GM18868 (cell line): ENCODE results near the gene PTPRD.

Source experiments
- ATAC-seq: cut with Tn5 transposase; IDR thresholded peaks from one replicate; pipeline ENCODE4 v1.9.1; 2021; ENCODE audit warnings: mild to moderate bottlenecking, moderate library complexity; ENCODE audit not compliant: unreplicated experiment

Gene PTPRD

GRCh38 chr9:8760000-8760767 lies 1852.6 kb downstream of the PTPRD start:
- no peak for ATAC-seq

DNA sequence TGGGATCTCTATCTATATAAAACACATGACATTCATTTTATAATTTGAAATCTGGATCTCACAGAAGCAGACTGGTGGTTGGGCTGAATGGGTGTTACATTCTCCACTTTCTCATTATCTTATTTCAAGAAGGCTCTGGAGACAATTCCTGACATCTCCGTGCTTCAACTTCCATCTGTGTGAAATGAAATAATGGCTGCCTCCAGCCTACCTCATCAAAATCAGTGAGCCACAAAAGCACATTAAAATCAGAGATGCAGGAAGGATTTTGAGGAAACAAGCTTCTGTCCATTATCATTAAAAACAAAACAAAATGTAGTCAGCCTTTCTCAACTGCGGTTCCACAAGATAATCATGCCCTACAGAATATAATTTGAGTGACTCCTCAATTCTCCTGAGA lies 1854.9 kb downstream of the PTPRD start:
- no peak for ATAC-seq

- no peak for ATAC-seq
These were observed 1858.1 kb downstream of the PTPRD start for GRCh38 chr9:8754751-8755150.

GRCh38 chr9:8751406-8751930 lies 1861.3 kb downstream of the PTPRD start:
- no peak for ATAC-seq

DNA sequence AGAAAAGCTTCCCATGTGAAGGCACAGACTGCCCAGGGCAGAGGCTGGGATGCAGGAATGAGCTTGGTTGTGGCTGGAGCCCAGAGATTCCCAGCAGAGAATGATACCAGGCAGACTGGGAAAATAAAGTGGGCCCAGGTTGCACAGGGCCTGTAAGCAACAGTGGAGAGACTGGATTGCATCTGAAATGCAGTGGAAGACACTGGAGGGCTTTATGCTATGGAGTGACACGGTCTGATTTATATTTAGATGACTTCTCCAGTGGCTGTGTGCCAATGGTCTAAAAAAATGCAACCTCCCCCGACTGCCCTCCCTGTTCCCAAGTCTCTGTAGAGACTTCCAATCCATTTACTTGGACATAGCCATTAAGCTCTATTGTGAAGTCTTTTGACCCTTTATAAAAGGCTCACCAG lies 1862.2 kb downstream of the PTPRD start:
- no peak for ATAC-seq

DNA sequence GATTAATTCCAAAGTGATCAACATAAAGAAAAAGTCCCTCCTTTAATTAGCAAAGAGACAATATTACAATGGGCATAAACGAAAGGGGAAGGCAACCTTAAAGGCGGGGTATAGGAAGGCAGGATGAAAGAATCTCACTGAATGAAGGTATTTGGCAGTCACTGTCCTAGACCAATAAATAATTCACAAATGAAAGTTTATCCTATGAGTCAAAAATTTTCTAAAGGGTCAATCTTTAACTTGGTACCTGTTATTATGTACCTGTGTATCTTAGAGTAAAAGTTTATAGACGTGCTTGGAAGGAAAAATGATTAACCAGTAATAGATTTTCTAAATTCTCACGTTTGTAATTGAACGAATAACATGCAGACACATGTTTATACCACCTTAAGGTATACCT lies 1867.5 kb downstream of the PTPRD start:
- ATAC-seq, result no peak

DNA sequence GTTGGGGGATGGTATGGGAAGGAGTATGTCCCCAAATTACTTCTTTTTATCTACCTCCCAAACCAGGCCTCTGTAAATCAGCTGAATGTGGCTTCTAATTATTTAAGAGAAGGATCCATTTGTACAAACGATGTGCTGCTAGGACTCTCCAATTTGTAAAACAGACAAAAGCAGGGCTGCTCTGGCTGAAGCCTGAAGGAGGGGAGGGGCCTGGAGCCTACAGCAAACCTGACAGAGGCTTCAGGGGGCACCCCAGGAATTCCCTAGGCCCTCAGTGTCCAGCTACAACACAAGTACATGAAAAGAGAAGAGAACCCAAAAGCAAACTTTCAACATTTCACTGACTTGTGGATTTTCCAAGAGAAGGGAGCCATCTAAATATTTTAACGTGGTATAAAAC lies 1873.9 kb downstream of the PTPRD start:
- ATAC-seq, result no peak

DNA sequence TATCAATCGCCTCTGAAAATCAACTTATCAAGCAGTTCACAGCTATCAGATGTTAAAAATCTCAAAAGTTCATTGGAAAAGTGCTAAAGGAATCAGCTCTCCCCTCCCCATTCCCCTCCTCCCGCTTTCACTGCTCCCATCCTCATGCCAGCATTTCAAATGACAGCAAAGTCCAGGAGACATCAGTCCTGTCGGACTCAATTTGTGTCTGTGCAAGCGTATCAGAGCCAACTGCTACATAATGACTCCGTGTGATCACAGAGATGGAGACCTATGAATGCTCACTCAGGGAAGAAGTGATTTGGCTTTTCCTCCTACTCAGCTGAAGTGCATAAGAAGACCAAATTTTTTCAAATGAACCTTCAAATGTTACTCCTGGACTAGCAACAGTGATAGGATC lies 1876.0 kb downstream of the PTPRD start:
- no peak for ATAC-seq

- no peak for ATAC-seq
These were observed 1878.0 kb downstream of the PTPRD start for GRCh38 chr9:8734760-8735159.

- no peak for ATAC-seq
These were observed 1879.5 kb downstream of the PTPRD start for GRCh38 chr9:8733131-8733954.

- no peak for ATAC-seq
These were observed 1880.3 kb downstream of the PTPRD start for GRCh38 chr9:8732367-8733075.

GRCh38 chr9:8730618-8731017 lies 1882.2 kb downstream of the PTPRD start:
- ATAC-seq, result no peak

- ATAC-seq, result no peak
These were observed 1883.9 kb downstream of the PTPRD start for GRCh38 chr9:8728910-8729309.

DNA sequence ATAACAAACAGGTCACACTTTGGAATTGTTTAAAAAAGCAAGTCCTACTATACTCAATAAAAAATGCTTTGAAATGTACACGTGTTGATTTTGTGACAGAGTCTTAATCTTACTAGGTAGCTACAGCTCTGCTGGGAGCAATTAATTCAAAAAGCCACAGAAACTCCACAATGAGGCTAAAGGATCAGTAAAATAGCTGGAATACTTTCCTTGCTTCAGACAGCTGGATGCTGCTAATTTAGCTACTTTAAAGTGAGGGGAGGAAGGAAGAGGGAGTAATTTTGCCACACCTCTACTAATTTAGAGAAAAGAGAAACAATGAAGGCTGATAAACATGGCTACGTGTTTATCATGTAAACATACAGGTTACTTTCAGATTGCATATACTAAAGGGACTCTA lies 1885.6 kb downstream of the PTPRD start:
- ATAC-seq, result no peak

- no peak for ATAC-seq
These were observed 1886.1 kb downstream of the PTPRD start for GRCh38 chr9:8726692-8727091.

DNA sequence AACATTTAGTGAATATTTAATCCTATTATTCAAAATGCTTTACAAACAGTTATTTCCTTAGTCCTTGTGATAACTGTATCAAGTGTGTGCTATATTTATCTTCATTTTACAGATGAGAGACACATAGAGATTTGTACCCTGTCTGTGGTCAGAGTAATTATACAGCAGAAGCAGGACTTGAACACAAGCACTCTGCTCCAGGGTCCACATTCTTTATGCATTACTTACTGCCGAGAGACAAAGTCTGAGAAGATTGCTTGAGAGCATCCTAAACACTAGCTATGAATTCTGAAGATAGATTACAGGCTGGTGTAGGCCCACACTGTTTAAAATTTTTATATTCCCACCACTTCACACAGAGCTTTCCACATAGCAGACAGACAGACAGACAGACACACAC lies 1887.2 kb downstream of the PTPRD start:
- ATAC-seq, result no peak

- ATAC-seq, result no peak
These were observed 1888.4 kb downstream of the PTPRD start for GRCh38 chr9:8724284-8725018.

DNA sequence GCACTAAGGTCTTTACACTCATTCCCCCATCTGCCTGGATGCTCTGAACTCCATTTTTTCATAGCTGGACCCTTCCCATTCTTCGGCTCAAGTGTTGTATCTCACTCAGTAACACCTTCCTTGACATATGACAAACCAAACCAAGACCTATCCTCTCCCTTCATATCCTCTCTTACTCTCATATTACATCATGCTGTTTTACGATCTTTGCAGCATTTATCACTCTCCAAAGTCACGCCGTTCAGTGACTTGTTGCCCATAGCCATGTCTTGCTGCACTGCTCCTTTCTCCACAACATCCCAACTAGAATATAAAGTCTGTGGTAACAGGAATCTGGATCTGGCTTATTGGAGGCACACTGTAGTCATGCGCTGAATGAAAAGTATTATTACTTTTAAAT lies 1889.6 kb downstream of the PTPRD start:
- ATAC-seq, result no peak

DNA sequence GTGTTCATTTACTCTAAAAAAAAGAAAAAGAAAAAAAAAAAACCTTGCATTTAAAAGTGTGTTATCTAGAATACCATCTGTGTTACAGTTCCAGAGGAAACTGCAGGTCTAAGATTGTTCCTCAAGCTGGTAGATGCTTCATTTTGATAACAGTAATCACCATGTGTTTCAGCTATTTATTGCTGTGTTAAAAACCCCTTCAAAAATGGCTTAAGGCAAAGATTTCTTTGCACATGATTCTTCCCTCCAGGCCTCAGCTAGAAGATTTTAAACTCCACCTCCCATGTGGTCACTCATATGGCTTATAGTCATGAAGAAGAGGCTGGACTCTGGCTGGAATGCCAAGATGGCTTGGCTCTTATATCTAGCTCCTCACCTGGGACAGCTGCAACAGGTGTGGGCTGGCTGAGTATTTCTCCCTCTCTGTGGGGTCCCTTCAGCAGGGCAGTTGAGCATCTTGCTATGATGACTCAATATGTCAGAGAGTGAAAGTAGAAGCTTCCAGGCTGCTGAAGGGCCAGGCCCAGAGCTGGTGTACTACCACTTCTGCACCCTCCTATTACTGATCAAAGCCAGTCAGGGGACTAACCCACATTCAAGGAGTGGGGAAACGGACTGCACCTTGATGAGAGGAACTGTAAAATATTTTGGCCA lies 1892.8 kb downstream of the PTPRD start:
- no peak for ATAC-seq

- ATAC-seq, result no peak
These were observed 1894.6 kb downstream of the PTPRD start for GRCh38 chr9:8718121-8718725.
